Endothelial cell of umbilical vein (primary cell): Measurements from ENCODE around the gene USP7. TPM values are rescaled to one million over a fixed set of nuclear protein-coding genes. Genes with fewer than 3 reads are reported as not detected.

Experiments used
- BruUV-seq: library from RNA; stranded (reverse); fragments of 400-500 nt; replicated peaks from 2 replicates; lab custom pipeline; 2021; lab: Mats Ljungman, UMichigan
- CTCF ChIA-PET: fragments of 300-600, 350-600 bp; sonication (Branson Sonifier 250); formaldehyde crosslinking; loops from one replicate; lab custom pipeline; 2021; ENCODE audit warnings: antibody characterized with exemption, inconsistent platforms; lab: Charles Lee
- POLR2A ChIA-PET: fragments of 300-600, 350-600 bp; sonication (Branson Sonifier 250); formaldehyde crosslinking; loops from one replicate; lab custom pipeline; 2021; ENCODE audit warnings: antibody characterized with exemption, inconsistent platforms; lab: Charles Lee
- DNase-seq: peaks from one replicate; pipeline ENCODE4 v3.0.0-alpha.2; 2011; ENCODE audit warnings: low read depth, low spot score
- FAIRE-seq: peaks from 2 replicates; lab custom pipeline; 2011; peaks lifted over from hg19 to GRCh38; lab: Jason Lieb, UNC
- H2AFZ ChIP-seq: 2 replicates; pipeline ENCODE4 v1.6.0; 2012; ENCODE audit warnings: low read depth, low read length, control low read depth, inconsistent platforms
- H3K27ac ChIP-seq: 2 replicates; pipeline ENCODE4 v1.5.1; 2011; ENCODE audit warnings: low read depth, mild to moderate bottlenecking, control low read depth, low read length, moderate library complexity; ENCODE audit not compliant: insufficient read depth
- H3K27me3 ChIP-seq, 2 experiments: 2 replicates each; pipeline versions ENCODE4 v1.6.0 to v1.6.1; 2011; ENCODE audit warnings: low read length in 2 of 2, mixed read lengths in 1 of 2; ENCODE audit not compliant: control insufficient read depth in 2 of 2, insufficient read depth in 2 of 2
- H3K36me3 ChIP-seq, 2 experiments: 2 replicates in 1 of 2; 3 replicates in 1 of 2; pipeline ENCODE4 v1.5.1; 2011; ENCODE audit warnings: low read length in 2 of 2, mild to moderate bottlenecking in 1 of 2, moderate library complexity in 1 of 2; ENCODE audit not compliant: control insufficient read depth in 2 of 2, insufficient read depth in 2 of 2; ENCODE audit errors: extremely low read depth in 1 of 2
- H3K4me1 ChIP-seq: 3 replicates; pipeline ENCODE4 v1.5.1; 2011; ENCODE audit warnings: mild to moderate bottlenecking, low read length; ENCODE audit not compliant: control insufficient read depth, insufficient read depth; ENCODE audit errors: extremely low read depth
- H3K4me2 ChIP-seq: 2 replicates; pipeline ENCODE4 v1.6.1; 2011; ENCODE audit warnings: low read length, control low read depth, mixed read lengths; ENCODE audit not compliant: insufficient read depth
- H3K4me3 ChIP-seq, 3 experiments: fragments of 200-600 bp in 1 of 3; sonication (generic), shearing (Covaris generic) in 1 of 3; replicated peaks in 1 of 3; 2 replicates each; pipeline ENCODE4 v1.5.1; 2011 to 2016; ENCODE audit warnings: control low read depth in 3 of 3, low read length in 3 of 3, mild to moderate bottlenecking in 2 of 3, inconsistent platforms in 1 of 3, low read depth in 1 of 3, moderate library complexity in 1 of 3; ENCODE audit not compliant: insufficient read depth in 1 of 3
- H3K79me2 ChIP-seq: 2 replicates; pipeline ENCODE4 v1.6.0; 2012; ENCODE audit warnings: low read length, inconsistent platforms; ENCODE audit not compliant: control insufficient read depth, insufficient read depth
- H3K9ac ChIP-seq: replicated peaks from 2 replicates; pipeline ENCODE3; 2011; ENCODE audit warnings: low read length, control low read depth; ENCODE audit not compliant: insufficient read depth; ENCODE audit errors: extremely low read depth
- H3K9me1 ChIP-seq: replicated peaks from 3 replicates; pipeline ENCODE4 v1.6.0; 2011; ENCODE audit warnings: mild to moderate bottlenecking, low read length; ENCODE audit not compliant: control insufficient read depth, insufficient read depth; ENCODE audit errors: extremely low read depth
- H3K9me3 ChIP-seq: replicated peaks from 2 replicates; pipeline ENCODE4 v1.5.1; 2012; ENCODE audit warnings: low read length, inconsistent platforms; ENCODE audit not compliant: control insufficient read depth, insufficient read depth
- H4K20me1 ChIP-seq: replicated peaks from 2 replicates; pipeline ENCODE3; 2011; ENCODE audit warnings: mild to moderate bottlenecking, low read length; ENCODE audit not compliant: control insufficient read depth, insufficient read depth; ENCODE audit errors: extremely low read depth
- MYC ChIP-seq: IDR thresholded peaks from one replicate; pipeline ENCODE4 v1.6.1; 2011; ENCODE audit warnings: mild to moderate bottlenecking, low read depth, low read length
- dilution Hi-C: fragments of 300-500 bp; cut with MboI; formaldehyde crosslinking; loops from one replicate; pipeline ENCODE4 v1.15.0; 2019; ENCODE audit warnings: low sequenced_read_pairs; ENCODE audit not compliant: extremely low pct_ligation_motif_present
- intact Hi-C: fragments of 100-400 bp; cut with micrococcal nuclease; formaldehyde crosslinking; loops from one replicate; pipeline ENCODE4 v1.10.0; 2022
- polyA plus RNA-seq, 4 experiments: library from polyadenylated mRNA; depleted of rRNA in 3 of 4; stranded (reverse) in 3 of 4; unstranded in 1 of 4; fragments of >200 nt; gene quantifications; 2 replicates each; pipeline versions ENCODE4 v1.2.1 to v1.2.3, GENCODE V29; 2011 to 2012; ENCODE audit warnings: missing spikeins in 1 of 4
- total RNA-seq: library from RNA; stranded (reverse); gene quantifications from 2 replicates; pipeline ENCODE4 v1.2.3, GENCODE V29; 2021
- TF ChIP-seq, protein P1 (sequence below), 2 donors: IDR thresholded peaks; 1 replicate in 1 of 2; 2 replicates in 1 of 2; pipeline ENCODE4 v1.5.1; 2011; ENCODE audit warnings: low read length in 2 of 2, mild to moderate bottlenecking in 2 of 2, moderate library complexity in 2 of 2, control low read depth in 1 of 2, inconsistent platforms in 1 of 2, low read depth in 1 of 2; ENCODE audit not compliant: insufficient read depth in 1 of 2; ENCODE audit errors: extremely low read depth in 1 of 2

The USP7 gene
- total and polyA plus RNA-seq, 2 donors (not counting 3 experiments of a cell fraction or from before 2014, with no cell fraction given), result 17.7 to 130 TPM

GRCh38 chr16:8869212-8869987 lies 94.3 kb downstream of the USP7 start:
- DNase-seq (no peak), FAIRE-seq (no peak)
- peak overlapping the region; percentile 87 for H3K4me2 ChIP-seq
- peak overlapping the region; percentile 71 for H2AFZ ChIP-seq
- TF ChIP-seq, protein P1, sequence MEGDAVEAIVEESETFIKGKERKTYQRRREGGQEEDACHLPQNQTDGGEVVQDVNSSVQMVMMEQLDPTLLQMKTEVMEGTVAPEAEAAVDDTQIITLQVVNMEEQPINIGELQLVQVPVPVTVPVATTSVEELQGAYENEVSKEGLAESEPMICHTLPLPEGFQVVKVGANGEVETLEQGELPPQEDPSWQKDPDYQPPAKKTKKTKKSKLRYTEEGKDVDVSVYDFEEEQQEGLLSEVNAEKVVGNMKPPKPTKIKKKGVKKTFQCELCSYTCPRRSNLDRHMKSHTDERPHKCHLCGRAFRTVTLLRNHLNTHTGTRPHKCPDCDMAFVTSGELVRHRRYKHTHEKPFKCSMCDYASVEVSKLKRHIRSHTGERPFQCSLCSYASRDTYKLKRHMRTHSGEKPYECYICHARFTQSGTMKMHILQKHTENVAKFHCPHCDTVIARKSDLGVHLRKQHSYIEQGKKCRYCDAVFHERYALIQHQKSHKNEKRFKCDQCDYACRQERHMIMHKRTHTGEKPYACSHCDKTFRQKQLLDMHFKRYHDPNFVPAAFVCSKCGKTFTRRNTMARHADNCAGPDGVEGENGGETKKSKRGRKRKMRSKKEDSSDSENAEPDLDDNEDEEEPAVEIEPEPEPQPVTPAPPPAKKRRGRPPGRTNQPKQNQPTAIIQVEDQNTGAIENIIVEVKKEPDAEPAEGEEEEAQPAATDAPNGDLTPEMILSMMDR (IDR thresholded peaks at IDR 0.05; ENCODE audit: extremely low read depth in 1 of 2, insufficient read depth in 1 of 2, low read depth in 1 of 2, low read length in 2 of 2), result peak in 1 of 2 donors; percentile 9
- TF ChIP-seq MYC, result no peak
- H3K27me3 ChIP-seq, result no peaks in the 10 kb centered on the region
- peak overlapping the region; percentile 48 for H3K9ac ChIP-seq
- BruUV-seq, result no TSS peak
- no peak overlapping the region for H3K27ac ChIP-seq
- intact Hi-C loops (loop anchor here (1.0 to 5.0 kb wide), 3 partner anchors 19 to 302 kb away; no protein-coding TSS in a partner anchor), dilution Hi-C loops (no loop called here)
- no peaks in the 10 kb centered on the region for H3K9me3 ChIP-seq
- peak overlapping the region; percentile 46 to 62 (median 56) for H3K4me3 ChIP-seq
- no peaks in the 10 kb centered on the region for H3K36me3 ChIP-seq
- H3K9me1 ChIP-seq, result no peaks in the 10 kb centered on the region
- H4K20me1 ChIP-seq, result no peaks in the 10 kb centered on the region
- peaks cover 30% of the 10 kb centered on the region for H3K79me2 ChIP-seq
- ChIA-PET CTCF (interaction anchor here (1.0 to 8.0 kb wide), 14 partner anchors 12 to 269 kb away, joined by 3 to 67 read pairs (median 4); partner anchors contain the start of genes LITAFD, PMM2 and TMEM186), POLR2A (interaction anchor here (0.6 to 1.4 kb wide), 6 partner anchors 9 to 72 kb away, joined by 3 to 9 read pairs (median 4); no protein-coding TSS in a partner anchor)
- peaks cover 20% of the 10 kb centered on the region for H3K4me1 ChIP-seq
